Measurements from ENCODE around the gene ICE2.

DNA sequence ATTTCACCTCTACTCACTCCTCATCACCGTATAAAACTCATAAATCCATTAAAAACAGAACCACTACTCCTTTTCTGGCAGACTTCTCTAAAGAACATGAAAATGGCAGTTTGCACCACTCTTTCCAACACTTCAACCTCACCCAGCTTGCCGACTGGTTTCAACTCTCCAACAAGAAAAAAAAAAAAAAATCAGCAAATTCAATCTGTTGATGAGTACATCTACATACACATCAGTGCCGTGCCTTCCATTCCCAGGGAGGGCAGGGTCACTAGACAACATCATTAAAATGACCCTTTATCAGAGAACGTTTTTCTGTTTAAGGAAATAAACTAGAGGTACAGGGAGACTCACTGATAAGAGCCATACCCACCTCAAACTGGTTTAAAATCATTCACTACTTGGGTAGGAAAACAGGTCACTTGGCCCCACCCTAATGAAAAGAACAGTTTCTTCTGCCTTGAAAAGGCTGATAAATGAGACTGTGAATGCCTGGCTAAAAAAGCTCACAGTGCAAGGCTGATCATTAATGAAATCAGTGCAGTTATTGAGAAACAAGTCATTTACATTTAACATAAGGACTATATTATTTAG lies 87.1 kb downstream of the ICE2 start:
- TF ChIP-seq POLR2A (IDR thresholded peaks at IDR 0.05), result no peak
- no peak for TF ChIP-seq CTCF (IDR thresholded peaks at IDR 0.05)
